ENCODE measurements around the gene PDE7B.
"Not testable (repeated sequence)": the region's sequence is repeated elsewhere in the genome, so short reads cannot be mapped to it uniquely, and the experiment has no call there.

DNA sequence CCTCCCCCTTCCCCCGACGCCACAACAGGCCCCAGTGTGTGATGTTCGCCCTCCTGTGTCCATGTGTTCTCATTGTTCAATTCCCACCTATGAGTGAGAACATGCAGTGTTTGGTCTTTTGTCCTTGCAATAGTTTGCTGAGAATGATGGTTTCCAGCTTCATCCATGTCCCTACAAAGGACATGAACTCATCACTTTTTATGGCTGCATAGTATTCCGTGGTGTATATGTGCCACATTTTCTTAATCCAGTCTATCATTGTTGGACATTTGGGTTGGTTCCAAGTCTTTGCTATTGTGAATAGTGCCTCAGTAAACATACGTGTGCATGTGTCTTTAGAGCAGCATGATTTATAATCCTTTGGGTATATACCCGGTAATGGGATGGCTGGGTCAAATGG, 287.6 kb downstream of the PDE7B start:
- TF ChIP-seq TCF7 (CRISPR knock-in tag; IDR thresholded peaks at IDR 0.05; ENCODE audit: low read depth); AFF4 (CRISPR knock-in tag; IDR thresholded peaks at IDR 0.05; ENCODE audit: borderline replicate concordance); USF2 (CRISPR knock-in tag; IDR thresholded peaks at IDR 0.05); CTCF (IDR thresholded peaks at IDR 0.05); FOXJ3 (CRISPR knock-in tag; IDR thresholded peaks at IDR 0.05; ENCODE audit: borderline replicate concordance); NR3C1 (CRISPR knock-in tag; conservative IDR thresholded peaks at IDR 0.05; ENCODE audit: low read depth); CREB1 (CRISPR knock-in tag; IDR thresholded peaks at IDR 0.05); ESRRA (CRISPR knock-in tag; IDR thresholded peaks at IDR 0.05; ENCODE audit: borderline replicate concordance); ATF1 (CRISPR knock-in tag; IDR thresholded peaks at IDR 0.05); CREM (CRISPR knock-in tag; IDR thresholded peaks at IDR 0.05): not testable (repeated sequence)
- TF ChIP-seq, protein P1, sequence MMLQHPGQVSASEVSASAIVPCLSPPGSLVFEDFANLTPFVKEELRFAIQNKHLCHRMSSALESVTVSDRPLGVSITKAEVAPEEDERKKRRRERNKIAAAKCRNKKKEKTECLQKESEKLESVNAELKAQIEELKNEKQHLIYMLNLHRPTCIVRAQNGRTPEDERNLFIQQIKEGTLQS (CRISPR knock-in tag; conservative IDR thresholded peaks at IDR 0.05): not testable (repeated sequence)
- TF ChIP-seq, protein P2, sequence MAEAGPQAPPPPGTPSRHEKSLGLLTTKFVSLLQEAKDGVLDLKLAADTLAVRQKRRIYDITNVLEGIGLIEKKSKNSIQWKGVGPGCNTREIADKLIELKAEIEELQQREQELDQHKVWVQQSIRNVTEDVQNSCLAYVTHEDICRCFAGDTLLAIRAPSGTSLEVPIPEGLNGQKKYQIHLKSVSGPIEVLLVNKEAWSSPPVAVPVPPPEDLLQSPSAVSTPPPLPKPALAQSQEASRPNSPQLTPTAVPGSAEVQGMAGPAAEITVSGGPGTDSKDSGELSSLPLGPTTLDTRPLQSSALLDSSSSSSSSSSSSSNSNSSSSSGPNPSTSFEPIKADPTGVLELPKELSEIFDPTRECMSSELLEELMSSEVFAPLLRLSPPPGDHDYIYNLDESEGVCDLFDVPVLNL (CRISPR knock-in tag; IDR thresholded peaks at IDR 0.05; ENCODE audit: borderline replicate concordance, low read depth): not testable (repeated sequence)

All from WTC11 (cell line).